HepG2 (cell line): Measurements from ENCODE around the gene VEPH1.

ENCODE experiments used
- ATF7 ChIP-seq, 2 experiments: fragments of 450-650 bp in 1 of 2; sonication (generic) in 1 of 2; formaldehyde crosslinking in 1 of 2; IDR thresholded peaks; 2 replicates each; pipeline versions ENCODE4 v1.4.0 to v1.6.1; 2016 to 2020; ENCODE audit warnings: antibody characterized with exemption in 1 of 2, mild to moderate bottlenecking in 1 of 2, missing genetic modification reagents in 1 of 2
- CTCF ChIP-seq: sonication (generic); formaldehyde crosslinking; IDR thresholded peaks from 2 replicates; pipeline ENCODE4 v1.5.0; 2020; ENCODE audit warnings: mild to moderate bottlenecking, missing genetic modification reagents, moderate library complexity
- EZH2 ChIP-seq: conservative IDR thresholded peaks from 2 replicates; pipeline ENCODE4 v1.6.1; 2012; ENCODE audit warnings: mild to moderate bottlenecking, low read depth, low read length, moderate library complexity
- POLR2A ChIP-seq, 2 experiments: IDR thresholded peaks; 2 replicates each; pipeline ENCODE4 v1.6.1; 2011; ENCODE audit warnings: low read depth in 2 of 2, low read length in 2 of 2, mild to moderate bottlenecking in 1 of 2, moderate library complexity in 1 of 2; ENCODE audit not compliant: insufficient read depth in 1 of 2
- POLR2AphosphoS5 ChIP-seq: IDR thresholded peaks from 2 replicates; pipeline ENCODE4 v1.6.1; 2012; ENCODE audit warnings: low read depth, low read length
- TOE1 ChIP-seq: sonication (generic); formaldehyde crosslinking; IDR thresholded peaks from 2 replicates; pipeline ENCODE4 v1.4.0; 2020; ENCODE audit warnings: mild to moderate bottlenecking, missing genetic modification reagents
- ZBTB7A ChIP-seq: sonication (generic); formaldehyde crosslinking; IDR thresholded peaks from 2 replicates; pipeline ENCODE4 v1.8.0; 2022; ENCODE audit warnings: mild to moderate bottlenecking, missing genetic modification reagents
- ZFX ChIP-seq: sonication (generic); formaldehyde crosslinking; IDR thresholded peaks from 2 replicates; pipeline ENCODE4 v1.4.0; 2020; ENCODE audit warnings: mild to moderate bottlenecking, low read depth, missing genetic modification reagents, moderate library complexity
- ZNF513 ChIP-seq: sonication (generic); formaldehyde crosslinking; conservative IDR thresholded peaks from 2 replicates; pipeline ENCODE4 v1.5.0; 2020; ENCODE audit warnings: missing genetic modification reagents

GRCh38 chr3:157238457-157238856, 264.8 kb downstream of the VEPH1 start:
- TF ChIP-seq ZFX (CRISPR knock-in tag) (no peak), ZBTB7A (CRISPR knock-in tag) (no peak), EZH2 (no peak), ATF7 (IDR thresholded peaks at IDR 0.05) (no peak), ATF7 (CRISPR knock-in tag; IDR thresholded peaks at IDR 0.05) (no peak), CTCF (CRISPR knock-in tag) (no peak), ZNF513 (CRISPR knock-in tag) (no peak), POLR2A (IDR thresholded peaks at IDR 0.05; ENCODE audit: insufficient read depth in 1 of 2, low read depth in 2 of 2, low read length in 2 of 2) (no peak), TOE1 (CRISPR knock-in tag) (no peak), POLR2AphosphoS5 (no peak)
